ENCODE results near the gene NIFK. TPM values are rescaled to one million over a fixed set of nuclear protein-coding genes. Genes with fewer than 3 reads are reported as not detected.

The NIFK gene
- 64.1 and 78.1 TPM in 2 replicates for total RNA-seq (2014; rRNA removed; shearing (Covaris generic))
- total RNA-seq (2022): 100 and 107 TPM in 2 replicates
- percentile 95 among the genes with signal in this experiment for Bru-seq, nascent RNA
- percentile 91 among the genes with signal in this experiment for BruChase-seq, experiment 1, labeled RNA remaining after a 6-hour chase
- BruChase-seq, experiment 2, labeled RNA remaining after a 2-hour chase: percentile 97 among the genes with signal in this experiment
- long read RNA-seq, transcript NIFK-201 (7 exons, 1,734 nt): major isoform, 68 of 77 reads
- long read RNA-seq, partial matches to known transcripts: 2 of 77 reads
- long read RNA-seq, other reads (novel, unspliced or antisense): 6 of 77 reads

DNA sequence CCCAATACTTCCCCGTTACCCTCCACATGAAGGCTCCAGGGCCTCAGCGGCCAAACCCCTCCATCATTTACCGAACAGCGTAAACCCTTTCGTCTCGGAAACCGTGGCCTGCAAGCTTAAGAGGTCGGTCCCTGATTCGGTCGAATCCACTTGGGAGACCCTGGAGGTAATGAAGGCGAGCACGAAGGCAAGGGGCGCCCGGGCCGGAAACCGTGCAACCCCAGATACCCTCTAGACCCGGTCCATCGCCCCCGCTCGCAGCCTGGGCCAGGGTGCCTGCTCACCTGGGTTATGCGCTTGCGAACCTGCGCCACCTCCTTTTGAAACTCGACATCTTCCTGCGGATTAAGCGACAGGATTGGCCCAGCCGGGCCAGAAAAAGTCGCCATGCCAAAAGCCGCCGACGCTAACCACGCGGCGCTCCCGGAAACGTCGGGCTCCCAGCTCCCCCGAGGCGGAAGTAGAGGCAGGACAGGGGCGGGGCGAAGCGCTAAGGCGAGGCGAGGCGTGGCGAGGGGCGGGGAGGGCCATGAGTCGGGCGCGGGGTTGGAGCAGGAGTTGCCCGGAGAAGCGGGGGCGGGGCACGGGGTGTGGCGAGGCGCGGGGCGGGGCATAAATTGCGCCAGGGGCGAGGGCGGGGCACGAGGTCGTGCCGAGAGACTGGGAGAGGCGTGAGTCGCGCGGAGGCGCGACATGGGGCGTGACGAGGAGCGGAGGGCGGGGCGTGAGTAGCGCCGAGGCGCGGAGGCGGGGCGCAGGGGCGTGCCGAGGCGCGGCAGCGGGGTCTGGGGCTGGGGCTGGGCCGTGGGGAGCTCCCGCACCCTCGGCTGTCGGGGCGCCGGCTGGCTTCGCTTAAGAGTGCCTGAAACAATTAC is at the start of gene NIFK:
Gene NIFK (minus strand): TSS at position 414 of the 875 bp plus-strand sequence. CDS start 25 bp downstream, at position 389.
- Histone ChIP-seq H3K4me1 (ENCODE audit: insufficient read depth, low read length, poor library complexity, severe bottlenecking) (peaks cover 16% of the 10 kb centered on the region), H3K36me3 (ENCODE audit: insufficient read depth, low read length) (peaks cover 38% of the 10 kb centered on the region), H2AFZ (ENCODE audit: low read length) (peak within 1 kb of the TSS; percentile 53), H3K27ac (ENCODE audit: low read depth, low read length, poor library complexity, severe bottlenecking) (peak within 1 kb of the TSS; percentile 61), H3K4me2 (ENCODE audit: low read length) (peak within 1 kb of the TSS; percentile 81), H4K20me1 (ENCODE audit: insufficient read depth, low read length) (peaks cover 9% of the 10 kb centered on the region), H3K79me2 (ENCODE audit: insufficient read depth, low read depth, low read length) (peaks cover 44% of the 10 kb centered on the region), H3K9me2 (ENCODE audit: insufficient read depth, low read length) (no peaks in the 10 kb centered on the region), H3K4me3 (ENCODE audit: low read depth, low read length, poor library complexity, severe bottlenecking) (peak within 1 kb of the TSS; percentile 92), H3K9me3 (ENCODE audit: low read length) (no peaks in the 10 kb centered on the region)
- POLR2A ChIA-PET: interaction anchor here (0.6 to 2.7 kb wide), 18 partner anchors 15 to 1940 kb away, joined by 3 to 7 read pairs (median 4); partner anchors contain the start of gene RNU4ATAC
- BruUV-seq (replicated peaks): no TSS peak
- TF ChIP-seq, protein P1, sequence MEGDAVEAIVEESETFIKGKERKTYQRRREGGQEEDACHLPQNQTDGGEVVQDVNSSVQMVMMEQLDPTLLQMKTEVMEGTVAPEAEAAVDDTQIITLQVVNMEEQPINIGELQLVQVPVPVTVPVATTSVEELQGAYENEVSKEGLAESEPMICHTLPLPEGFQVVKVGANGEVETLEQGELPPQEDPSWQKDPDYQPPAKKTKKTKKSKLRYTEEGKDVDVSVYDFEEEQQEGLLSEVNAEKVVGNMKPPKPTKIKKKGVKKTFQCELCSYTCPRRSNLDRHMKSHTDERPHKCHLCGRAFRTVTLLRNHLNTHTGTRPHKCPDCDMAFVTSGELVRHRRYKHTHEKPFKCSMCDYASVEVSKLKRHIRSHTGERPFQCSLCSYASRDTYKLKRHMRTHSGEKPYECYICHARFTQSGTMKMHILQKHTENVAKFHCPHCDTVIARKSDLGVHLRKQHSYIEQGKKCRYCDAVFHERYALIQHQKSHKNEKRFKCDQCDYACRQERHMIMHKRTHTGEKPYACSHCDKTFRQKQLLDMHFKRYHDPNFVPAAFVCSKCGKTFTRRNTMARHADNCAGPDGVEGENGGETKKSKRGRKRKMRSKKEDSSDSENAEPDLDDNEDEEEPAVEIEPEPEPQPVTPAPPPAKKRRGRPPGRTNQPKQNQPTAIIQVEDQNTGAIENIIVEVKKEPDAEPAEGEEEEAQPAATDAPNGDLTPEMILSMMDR (conservative IDR thresholded peaks at IDR 0.05; ENCODE audit: low read length): no peak
- TF ChIP-seq EZH2phosphoT487 (IDR thresholded peaks at IDR 0.05; ENCODE audit: borderline replicate concordance, low read depth, low read length): no peak
- CTCF ChIA-PET (ENCODE audit: unreplicated experiment): interaction anchor here (0.6 to 1.6 kb wide), 6 partner anchors 35 to 1043 kb away, joined by 3 to 12 read pairs (median 5); no protein-coding TSS in a partner anchor
- intact Hi-C loops (cut with micrococcal nuclease; ENCODE audit: unreplicated experiment): loop anchor here (1.0 to 10.0 kb wide), 5 partner anchors 19 to 1722 kb away; partner anchors contain the start of genes EPB41L5, RNU4ATAC and TSN
- peak; percentile 98 for DNase-seq (ENCODE audit: low spot score)

DNA sequence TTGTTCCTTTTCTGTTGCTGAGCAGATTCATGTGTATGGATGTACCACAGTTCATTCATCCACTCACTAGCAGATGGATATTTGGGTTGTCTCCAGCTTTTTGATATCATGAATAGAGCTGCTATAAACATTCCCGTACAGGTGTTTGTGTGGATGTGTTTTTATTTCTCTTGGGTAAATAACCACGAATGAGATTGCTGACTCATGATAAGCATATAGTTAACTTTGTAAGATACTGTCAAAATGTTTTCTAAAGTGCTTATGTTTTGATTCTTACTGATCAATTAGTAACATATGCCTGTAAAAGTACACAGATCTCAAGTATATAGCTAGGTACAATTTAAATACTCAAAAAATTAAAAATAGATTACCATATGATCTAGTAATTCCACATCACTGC is 46.5 kb upstream of the NIFK start:
- DNase-seq (ENCODE audit: low spot score): no peak
- no peaks in the 10 kb centered on the region for H3K36me3 ChIP-seq (ENCODE audit: insufficient read depth, low read length)
- intact Hi-C loops (cut with micrococcal nuclease; ENCODE audit: unreplicated experiment): no loop called here
- ChIA-PET POLR2A (interaction anchor here (1.1 to 1.4 kb wide), 2 partner anchors 9 to 11 kb away, joined by 3 to 4 read pairs; no protein-coding TSS in a partner anchor), CTCF (ENCODE audit: unreplicated experiment) (no interaction called here)
- no peak overlapping the region for H3K4me2 ChIP-seq (ENCODE audit: low read length)
- no peak overlapping the region for H3K27ac ChIP-seq (ENCODE audit: low read depth, low read length, poor library complexity, severe bottlenecking)
- BruUV-seq (replicated peaks): no TSS peak
- no peaks in the 10 kb centered on the region for H3K4me1 ChIP-seq (ENCODE audit: insufficient read depth, low read length, poor library complexity, severe bottlenecking)
- no peaks in the 10 kb centered on the region for H3K9me2 ChIP-seq (ENCODE audit: insufficient read depth, low read length)
- H3K4me3 ChIP-seq (ENCODE audit: low read depth, low read length, poor library complexity, severe bottlenecking): no peak overlapping the region
- H3K79me2 ChIP-seq (ENCODE audit: insufficient read depth, low read depth, low read length): no peaks in the 10 kb centered on the region
- TF ChIP-seq, protein P1 (conservative IDR thresholded peaks at IDR 0.05; ENCODE audit: low read length): no peak
- no peak for TF ChIP-seq EZH2phosphoT487 (IDR thresholded peaks at IDR 0.05; ENCODE audit: borderline replicate concordance, low read depth, low read length)
- no peaks in the 10 kb centered on the region for H4K20me1 ChIP-seq (ENCODE audit: insufficient read depth, low read length)
- H3K9me3 ChIP-seq (ENCODE audit: low read length): no peaks in the 10 kb centered on the region
- H2AFZ ChIP-seq (ENCODE audit: low read length): no peak overlapping the region
